TTC549 (cell line): ENCODE measurements around the gene PGA3.
"Not testable (repeated sequence)": the region's sequence is repeated elsewhere in the genome, so short reads cannot be mapped to it uniquely, and the experiment has no call there.

ENCODE experiments used
- FAIRE-seq: peaks from 2 replicates; lab custom pipeline; 2012; peaks lifted over from hg19 to GRCh38; lab: Jason Lieb, UNC

PGA3 gene

GRCh38 chr11:61210629-61211028 lies 7.3 kb downstream of the PGA3 start:
- FAIRE-seq, result not testable (repeated sequence)

- FAIRE-seq, result not testable (repeated sequence)
These were observed 8.1 kb downstream of the PGA3 start for GRCh38 chr11:61211327-61211952.

GRCh38 chr11:61212202-61212601 lies 8.9 kb downstream of the PGA3 start:
- not testable (repeated sequence) for FAIRE-seq

- FAIRE-seq, result not testable (repeated sequence)
These were observed 10.5 kb downstream of the PGA3 start for GRCh38 chr11:61213711-61214324.

- not testable (repeated sequence) for FAIRE-seq
These were observed 15.0 kb downstream of the PGA3 start for GRCh38 chr11:61218306-61218705.

GRCh38 chr11:61219016-61219415 lies 15.7 kb downstream of the PGA3 start:
- not testable (repeated sequence) for FAIRE-seq

- FAIRE-seq, result not testable (repeated sequence)
These were observed 18.7 kb downstream of the PGA3 start, which contains the start of gene PGA4 for GRCh38 chr11:61222047-61222446. Gene PGA4 (plus strand): TSS chr11:61222347. CDS start chr11:61222401, 54 bp downstream.

- not testable (repeated sequence) for FAIRE-seq
These were observed 19.4 kb downstream of the PGA3 start for GRCh38 chr11:61222692-61223091.

- not testable (repeated sequence) for FAIRE-seq
These were observed 23.3 kb downstream of the PGA3 start for GRCh38 chr11:61226457-61227137.

- FAIRE-seq, result not testable (repeated sequence)
These were observed 26.1 kb downstream of the PGA3 start for GRCh38 chr11:61229458-61229857.

- FAIRE-seq, result not testable (repeated sequence)
These were observed 27.7 kb downstream of the PGA3 start for GRCh38 chr11:61231033-61231432.

GRCh38 chr11:61231585-61231984 lies 28.3 kb downstream of the PGA3 start:
- FAIRE-seq, result not testable (repeated sequence)

GRCh38 chr11:61232548-61233145 lies 29.3 kb downstream of the PGA3 start:
- FAIRE-seq, result not testable (repeated sequence)

- not testable (repeated sequence) for FAIRE-seq
These were observed 33.8 kb downstream of the PGA3 start for GRCh38 chr11:61237130-61237529.

- not testable (repeated sequence) for FAIRE-seq
These were observed 37.0 kb downstream of the PGA3 start for GRCh38 chr11:61240288-61240687.

GRCh38 chr11:61240875-61241274 lies 37.6 kb downstream of the PGA3 start, which contains the start of gene PGA5:
Gene PGA5 (plus strand): TSS chr11:61241175. CDS start chr11:61241227, 52 bp downstream.
- not testable (repeated sequence) for FAIRE-seq

GRCh38 chr11:61241526-61241925 lies 38.2 kb downstream of the PGA3 start:
- FAIRE-seq, result not testable (repeated sequence)

- FAIRE-seq, result not testable (repeated sequence)
These were observed 42.1 kb downstream of the PGA3 start for GRCh38 chr11:61245284-61245964.

- FAIRE-seq, result not testable (repeated sequence)
These were observed 44.8 kb downstream of the PGA3 start for GRCh38 chr11:61248071-61248470.

- not testable (repeated sequence) for FAIRE-seq
These were observed 45.9 kb downstream of the PGA3 start for GRCh38 chr11:61249201-61249600.

GRCh38 chr11:61250796-61251765 lies 47.8 kb downstream of the PGA3 start:
- not testable (repeated sequence) for FAIRE-seq
